ENCODE data around the gene WFDC6. TPM values are rescaled to one million over a fixed set of nuclear protein-coding genes. Genes with fewer than 3 reads are reported as not detected.

The WFDC6 gene
- total RNA-seq, 2 donors from 2014 or later, result not detected

DNA sequence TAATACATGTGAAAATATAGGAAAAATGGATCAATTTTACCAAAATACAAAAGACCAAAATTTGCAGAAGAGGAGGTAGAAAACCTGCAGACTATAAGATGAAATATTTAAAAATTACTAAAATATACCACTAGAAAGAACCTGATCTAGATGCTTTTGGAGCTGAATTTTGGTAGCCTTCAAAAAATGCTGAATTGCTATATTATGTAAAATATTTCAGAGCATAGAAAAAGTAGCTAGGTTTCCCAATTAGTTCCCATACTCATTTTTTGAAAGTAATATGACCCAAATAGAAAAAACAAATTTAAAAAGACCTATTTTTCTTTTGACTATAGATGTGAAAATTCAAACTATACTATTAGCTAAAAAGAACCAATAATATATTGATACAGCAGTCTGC is 11.5 kb upstream of the WFDC6 start:
- peaks cover 5% of the 10 kb centered on the region for H3K36me3 Mint-ChIP-seq (ENCODE audit: low read depth)

GRCh38 chr20:45548410-45548809 is 9.1 kb upstream of the WFDC6 start:
- no peak overlapping the region for H3K27ac Mint-ChIP-seq
- H3K27me3 Mint-ChIP-seq, result peaks cover 41% of the 10 kb centered on the region
- ATAC-seq, result no peak
- H3K4me3 Mint-ChIP-seq, result no peak overlapping the region
- peaks cover 5% of the 10 kb centered on the region for H3K36me3 Mint-ChIP-seq (ENCODE audit: low read depth)
- DNase-seq, result no peak
- no peaks in the 10 kb centered on the region for H3K9me3 ChIP-seq (ENCODE audit: control insufficient read depth, low read length, poor library complexity, severe bottlenecking)
- peaks cover 2% of the 10 kb centered on the region for H3K4me1 Mint-ChIP-seq

More for the DNA sequence above, 11.5 kb upstream of the WFDC6 start:
- H3K4me1 Mint-ChIP-seq, result peaks cover 2% of the 10 kb centered on the region
- no peak overlapping the region for H3K27ac Mint-ChIP-seq
- ATAC-seq (no peak), DNase-seq (no peak)
- H3K4me3 Mint-ChIP-seq, result no peak overlapping the region
- no peaks in the 10 kb centered on the region for H3K9me3 ChIP-seq (ENCODE audit: control insufficient read depth, low read length, poor library complexity, severe bottlenecking)
- H3K27me3 Mint-ChIP-seq, result peaks cover 35% of the 10 kb centered on the region

DNA sequence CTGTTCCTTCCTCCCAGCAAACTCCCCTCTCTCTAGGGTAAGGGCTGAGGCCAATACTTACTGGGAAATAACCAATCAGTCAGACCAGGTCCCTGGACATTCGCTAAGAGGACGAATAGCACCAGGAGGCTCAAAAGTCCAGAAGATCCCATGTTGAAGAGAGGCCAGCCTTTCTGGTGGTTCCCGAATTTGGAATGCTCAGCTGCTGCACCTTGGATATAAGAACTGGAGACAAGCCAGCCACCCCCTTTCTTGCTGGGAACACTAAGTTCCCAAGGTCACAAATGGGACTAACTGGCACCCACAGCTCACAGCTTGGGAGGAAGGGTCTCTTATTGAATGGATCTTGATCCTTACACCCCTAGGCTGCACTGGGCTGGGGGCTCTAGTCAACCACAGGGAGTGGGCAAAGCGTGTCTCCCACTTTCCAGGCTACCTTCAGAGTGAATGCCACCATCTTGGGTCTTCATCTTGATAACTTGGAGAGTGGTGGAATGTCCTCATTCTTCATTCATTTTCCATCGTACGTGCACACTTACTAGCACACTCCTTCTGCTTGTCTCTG is 8.0 kb upstream of the WFDC6 start, which contains the start of gene EPPIN:
Gene EPPIN, minus strand, starts transcription at position 196 of the 565 bp plus-strand sequence. Its CDS starts 44 bp downstream, at position 152.
- H3K27me3 Mint-ChIP-seq, result peaks cover 52% of the 10 kb centered on the region
- ATAC-seq, result no peak
- H3K36me3 Mint-ChIP-seq (ENCODE audit: low read depth), result peaks cover 5% of the 10 kb centered on the region
- no peak within 1 kb of the TSS for H3K4me3 Mint-ChIP-seq
- no peak for DNase-seq
- peaks cover 2% of the 10 kb centered on the region for H3K4me1 Mint-ChIP-seq
- no peak within 1 kb of the TSS for H3K27ac Mint-ChIP-seq
- H3K9me3 ChIP-seq (ENCODE audit: control insufficient read depth, low read length, poor library complexity, severe bottlenecking), result no peaks in the 10 kb centered on the region

GRCh38 chr20:45545754-45546453 is 6.6 kb upstream of the WFDC6 start:
- peaks cover 2% of the 10 kb centered on the region for H3K4me1 Mint-ChIP-seq
- H3K27ac Mint-ChIP-seq, result no peak overlapping the region
- no peak for DNase-seq
- no peak overlapping the region for H3K4me3 Mint-ChIP-seq
- H3K9me3 ChIP-seq (ENCODE audit: control insufficient read depth, low read length, poor library complexity, severe bottlenecking), result no peaks in the 10 kb centered on the region
- ATAC-seq, result no peak
- H3K36me3 Mint-ChIP-seq (ENCODE audit: low read depth), result peaks cover 5% of the 10 kb centered on the region
- H3K27me3 Mint-ChIP-seq, result peaks cover 66% of the 10 kb centered on the region

DNA sequence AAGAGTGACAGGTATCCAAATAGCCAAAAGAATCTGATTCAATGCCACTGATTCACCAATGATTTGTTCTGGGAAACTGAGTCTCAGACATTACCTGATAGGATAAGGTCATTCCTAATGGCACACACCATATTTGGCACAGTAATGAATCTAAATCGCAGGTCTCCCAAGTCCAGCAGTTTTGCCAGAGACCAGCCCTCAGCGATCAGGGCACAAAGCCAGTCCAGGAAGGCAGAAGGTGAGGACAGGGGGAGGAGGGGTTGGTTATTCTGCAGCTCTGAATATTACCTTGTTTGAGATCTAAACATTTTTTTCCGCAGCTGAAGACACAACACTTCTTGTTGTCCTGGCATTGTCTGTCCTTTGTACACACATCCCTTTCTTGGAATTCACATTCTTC is 6.1 kb upstream of the WFDC6 start:
- H3K36me3 Mint-ChIP-seq (ENCODE audit: low read depth), result peaks cover 5% of the 10 kb centered on the region
- no peak for ATAC-seq

GRCh38 chr20:45538209-45538799 is 978 bp downstream of the WFDC6 start:
- peaks cover 5% of the 10 kb centered on the region for H3K36me3 Mint-ChIP-seq (ENCODE audit: low read depth)
- no peak overlapping the region for H3K27ac Mint-ChIP-seq
- H3K9me3 ChIP-seq (ENCODE audit: control insufficient read depth, low read length, poor library complexity, severe bottlenecking), result no peaks in the 10 kb centered on the region
- ATAC-seq (no peak), DNase-seq (no peak)
- peaks cover 43% of the 10 kb centered on the region for H3K27me3 Mint-ChIP-seq
- no peak overlapping the region for H3K4me3 Mint-ChIP-seq
- H3K4me1 Mint-ChIP-seq, result no peaks in the 10 kb centered on the region

More for the DNA sequence above, 6.1 kb upstream of the WFDC6 start:
- H3K4me3 Mint-ChIP-seq, result no peak overlapping the region
- H3K4me1 Mint-ChIP-seq, result peaks cover 2% of the 10 kb centered on the region
- no peak for DNase-seq
- peaks cover 71% of the 10 kb centered on the region for H3K27me3 Mint-ChIP-seq
- no peak overlapping the region for H3K27ac Mint-ChIP-seq
- H3K9me3 ChIP-seq (ENCODE audit: control insufficient read depth, low read length, poor library complexity, severe bottlenecking), result no peaks in the 10 kb centered on the region

- Mint-ChIP-seq H3K4me1 (peaks cover 2% of the 10 kb centered on the region), H3K36me3 (ENCODE audit: low read depth) (peaks cover 3% of the 10 kb centered on the region), H3K27me3 (peaks cover 79% of the 10 kb centered on the region), H3K27ac (no peak overlapping the region), H3K4me3 (no peak overlapping the region)
- ATAC-seq, result no peak
- no peak for DNase-seq
- no peaks in the 10 kb centered on the region for H3K9me3 ChIP-seq (ENCODE audit: control insufficient read depth, low read length, poor library complexity, severe bottlenecking)
Observed at GRCh38 chr20:45527294-45527693, 12.0 kb downstream of the WFDC6 start.

DNA sequence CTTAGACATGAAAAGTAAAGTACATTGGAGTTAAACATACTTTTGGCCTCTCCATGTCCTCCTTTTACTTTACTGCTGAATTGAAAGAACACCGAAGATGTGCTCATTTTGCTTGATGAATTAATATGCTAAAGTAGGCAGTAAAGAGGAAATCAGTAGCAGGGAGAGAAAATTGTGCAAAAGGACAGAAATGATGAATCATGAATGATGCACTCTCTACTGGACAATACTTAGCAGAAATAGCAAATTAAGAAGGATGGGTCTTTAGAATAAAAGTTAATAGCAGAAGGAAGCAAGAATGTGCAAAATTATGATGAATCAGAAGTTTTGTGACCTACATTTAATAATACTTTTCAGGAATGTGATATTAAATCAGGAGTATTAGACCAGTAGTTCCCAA is 15.5 kb downstream of the WFDC6 start:
- ATAC-seq (no peak), DNase-seq (no peak)
- Mint-ChIP-seq H3K27me3 (peaks cover 72% of the 10 kb centered on the region), H3K27ac (no peak overlapping the region), H3K36me3 (ENCODE audit: low read depth) (peaks cover 3% of the 10 kb centered on the region), H3K4me1 (peaks cover 2% of the 10 kb centered on the region), H3K4me3 (no peak overlapping the region)
- H3K9me3 ChIP-seq (ENCODE audit: control insufficient read depth, low read length, poor library complexity, severe bottlenecking), result no peaks in the 10 kb centered on the region

- ATAC-seq, result no peak
- Mint-ChIP-seq H3K4me1 (no peaks in the 10 kb centered on the region), H3K4me3 (no peak overlapping the region), H3K27ac (no peak overlapping the region), H3K36me3 (ENCODE audit: low read depth) (peaks cover under 1% of the 10 kb centered on the region), H3K27me3 (peaks cover 44% of the 10 kb centered on the region)
- no peaks in the 10 kb centered on the region for H3K9me3 ChIP-seq (ENCODE audit: control insufficient read depth, low read length, poor library complexity, severe bottlenecking)
- no peak for DNase-seq
Observed at GRCh38 chr20:45518282-45518681, 21.0 kb downstream of the WFDC6 start.

GRCh38 chr20:45515147-45515913 is 24.0 kb downstream of the WFDC6 start, which contains the start of gene SPINT3:
TSS of gene SPINT3 (minus strand) at chr20:45515622. CDS start at chr20:45515608, 14 bp downstream.
- Mint-ChIP-seq H3K36me3 (ENCODE audit: low read depth) (no peaks in the 10 kb centered on the region), H3K4me3 (no peak within 1 kb of the TSS), H3K27me3 (peaks cover 48% of the 10 kb centered on the region), H3K4me1 (no peaks in the 10 kb centered on the region), H3K27ac (no peak within 1 kb of the TSS)
- ATAC-seq (no peak), DNase-seq (no peak)
- no peaks in the 10 kb centered on the region for H3K9me3 ChIP-seq (ENCODE audit: control insufficient read depth, low read length, poor library complexity, severe bottlenecking)

GRCh38 chr20:45510242-45510862 is 28.9 kb downstream of the WFDC6 start:
- no peaks in the 10 kb centered on the region for H3K4me1 Mint-ChIP-seq
- H3K36me3 Mint-ChIP-seq (ENCODE audit: low read depth), result no peaks in the 10 kb centered on the region
- DNase-seq (no peak), ATAC-seq (no peak)
- no peak overlapping the region for H3K4me3 Mint-ChIP-seq
- no peak overlapping the region for H3K27ac Mint-ChIP-seq
- no peaks in the 10 kb centered on the region for H3K9me3 ChIP-seq (ENCODE audit: control insufficient read depth, low read length, poor library complexity, severe bottlenecking)
- peaks cover 76% of the 10 kb centered on the region for H3K27me3 Mint-ChIP-seq

GRCh38 chr20:45509091-45509490 is 30.2 kb downstream of the WFDC6 start:
- Mint-ChIP-seq H3K36me3 (ENCODE audit: low read depth) (no peaks in the 10 kb centered on the region), H3K27me3 (peaks cover 76% of the 10 kb centered on the region), H3K4me1 (no peaks in the 10 kb centered on the region), H3K27ac (no peak overlapping the region), H3K4me3 (no peak overlapping the region)
- DNase-seq, result no peak
- no peak for ATAC-seq
- no peaks in the 10 kb centered on the region for H3K9me3 ChIP-seq (ENCODE audit: control insufficient read depth, low read length, poor library complexity, severe bottlenecking)

Measured in T-helper 17 cell (primary cell).